GM18951 (cell line): ENCODE data around the gene COL12A1.

ENCODE experiments used
- POLR2A ChIP-seq: IDR thresholded peaks from 4 replicates; pipeline ENCODE4 v1.6.1; 2011; ENCODE audit warnings: mild to moderate bottlenecking; ENCODE audit not compliant: insufficient read length, insufficient read depth; ENCODE audit errors: extremely low read depth
- in situ Hi-C: fragments of 300-500 bp; cut with MboI; formaldehyde crosslinking; loops from one replicate; pipeline ENCODE4 v1.12.0; 2022; ENCODE audit warnings: low sequenced_read_pairs, mixed read lengths, inconsistent platforms; ENCODE audit not compliant: unreplicated experiment

Gene COL12A1

GRCh38 chr6:75183099-75183541 lies 22.7 kb downstream of the COL12A1 start:
- TF ChIP-seq POLR2A = no peak
- in situ Hi-C loops = loop anchor here (10.0 kb wide), 1 partner anchor 788 kb away; no protein-coding TSS in a partner anchor

GRCh38 chr6:75180864-75181263 lies 25.0 kb downstream of the COL12A1 start:
- in situ Hi-C loops = loop anchor here (10.0 kb wide), 1 partner anchor 786 kb away; no protein-coding TSS in a partner anchor
- no peak for TF ChIP-seq POLR2A

GRCh38 chr6:75178757-75179156 lies 27.1 kb downstream of the COL12A1 start:
- TF ChIP-seq POLR2A = no peak

GRCh38 chr6:75176076-75176582 lies 29.7 kb downstream of the COL12A1 start:
- in situ Hi-C loops = no loop called here
- TF ChIP-seq POLR2A = no peak

More at GRCh38 chr6:75178757-75179156, 27.1 kb downstream of the COL12A1 start:
- in situ Hi-C loops = no loop called here

GRCh38 chr6:75171986-75172385 lies 33.9 kb downstream of the COL12A1 start:
- no peak for TF ChIP-seq POLR2A
- in situ Hi-C loops = no loop called here

GRCh38 chr6:75171567-75171966 lies 34.3 kb downstream of the COL12A1 start:
- no peak for TF ChIP-seq POLR2A
- in situ Hi-C loops = no loop called here

GRCh38 chr6:75170691-75171560 lies 34.9 kb downstream of the COL12A1 start:
- in situ Hi-C loops = no loop called here

GRCh38 chr6:75169689-75170586 lies 35.9 kb downstream of the COL12A1 start:
- in situ Hi-C loops = no loop called here
- no peak for TF ChIP-seq POLR2A

More at GRCh38 chr6:75170691-75171560, 34.9 kb downstream of the COL12A1 start:
- TF ChIP-seq POLR2A = no peak

GRCh38 chr6:75167851-75168250 lies 38.0 kb downstream of the COL12A1 start:
- in situ Hi-C loops = no loop called here
- TF ChIP-seq POLR2A = no peak

- in situ Hi-C loops = no loop called here
- TF ChIP-seq POLR2A = no peak
Measured at GRCh38 chr6:75167325-75167724, 38.5 kb downstream of the COL12A1 start.

- TF ChIP-seq POLR2A = no peak
- in situ Hi-C loops = no loop called here
Measured at GRCh38 chr6:75166773-75167172, 39.1 kb downstream of the COL12A1 start.

GRCh38 chr6:75166236-75166635 lies 39.6 kb downstream of the COL12A1 start:
- in situ Hi-C loops = no loop called here
- TF ChIP-seq POLR2A = no peak

GRCh38 chr6:75158176-75158575 lies 47.7 kb downstream of the COL12A1 start:
- no peak for TF ChIP-seq POLR2A
- in situ Hi-C loops = no loop called here
